Activated T-cell treated with anti-CD3 and anti-CD28 coated beads, Interleukin-2, amount 50 U/mL, for 24 hours (primary cell): Measurements from ENCODE around the gene FAM25A.
A peak's percentile ranks its signal among the peaks of the same experiment; 100 is the strongest.

Experiments
- DNase-seq: peaks from one replicate; pipeline ENCODE4 v3.0.0-alpha.2; 2020
- H3K27ac Mint-ChIP-seq: 2 replicates; pipeline ENCODE4 v1.8.0; 2020; ENCODE audit warnings: mild to moderate bottlenecking, mixed read lengths
- H3K27me3 Mint-ChIP-seq: 2 replicates; pipeline ENCODE4 v1.8.0; 2020; ENCODE audit warnings: mixed read lengths
- H3K36me3 Mint-ChIP-seq: 2 replicates; pipeline ENCODE4 v1.8.0; 2020; ENCODE audit warnings: low read depth, mixed read lengths
- H3K4me1 Mint-ChIP-seq: 2 replicates; pipeline ENCODE4 v1.8.0; 2020; ENCODE audit warnings: low read depth, mixed read lengths
- H3K4me3 Mint-ChIP-seq: 2 replicates; pipeline ENCODE4 v1.8.0; 2020; ENCODE audit warnings: mild to moderate bottlenecking, moderate library complexity, mixed read lengths
- H3K9me3 Mint-ChIP-seq: 2 replicates; pipeline ENCODE4 v1.8.0; 2020; ENCODE audit warnings: mixed read lengths

FAM25A gene

GRCh38 chr10:87066178-87066577 is 46.1 kb downstream of the FAM25A start:
- DNase-seq: no peak
- H3K27ac Mint-ChIP-seq: peak overlapping the region; percentile 56
- H3K27me3 Mint-ChIP-seq: no peaks in the 10 kb centered on the region
- no peaks in the 10 kb centered on the region for H3K9me3 Mint-ChIP-seq
- H3K4me1 Mint-ChIP-seq: no peaks in the 10 kb centered on the region
- peaks cover 92% of the 10 kb centered on the region for H3K36me3 Mint-ChIP-seq
- no peak overlapping the region for H3K4me3 Mint-ChIP-seq

DNA sequence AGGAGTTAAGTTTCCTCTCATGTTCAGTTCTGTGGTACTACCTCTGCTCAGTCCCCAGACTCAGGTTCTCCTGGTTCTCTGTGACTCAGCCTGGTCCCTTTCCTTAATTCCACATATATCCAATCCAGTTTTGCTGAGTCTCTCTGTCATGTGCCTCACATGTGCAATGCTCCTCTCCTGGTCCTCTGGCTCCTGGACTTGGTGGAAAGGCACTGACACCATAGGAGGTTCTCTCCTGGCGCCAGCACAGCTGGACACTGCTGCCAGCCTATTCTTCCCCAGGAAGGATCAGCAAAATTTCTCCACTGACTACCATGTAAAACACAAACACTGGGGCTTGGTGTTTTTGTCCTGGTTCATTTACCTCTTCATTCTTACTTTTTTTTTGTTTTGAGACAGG is 46.8 kb downstream of the FAM25A start:
- peaks cover 93% of the 10 kb centered on the region for H3K36me3 Mint-ChIP-seq
- H3K4me3 Mint-ChIP-seq: no peak overlapping the region
- no peaks in the 10 kb centered on the region for H3K9me3 Mint-ChIP-seq
- no peaks in the 10 kb centered on the region for H3K4me1 Mint-ChIP-seq
- DNase-seq: no peak
- no peaks in the 10 kb centered on the region for H3K27me3 Mint-ChIP-seq
- H3K27ac Mint-ChIP-seq: peak overlapping the region; percentile 65

- DNase-seq: no peak
- H3K4me3 Mint-ChIP-seq: no peak overlapping the region
- H3K36me3 Mint-ChIP-seq: peaks cover 94% of the 10 kb centered on the region
Measured at GRCh38 chr10:87068281-87068680, 48.2 kb downstream of the FAM25A start.

DNA sequence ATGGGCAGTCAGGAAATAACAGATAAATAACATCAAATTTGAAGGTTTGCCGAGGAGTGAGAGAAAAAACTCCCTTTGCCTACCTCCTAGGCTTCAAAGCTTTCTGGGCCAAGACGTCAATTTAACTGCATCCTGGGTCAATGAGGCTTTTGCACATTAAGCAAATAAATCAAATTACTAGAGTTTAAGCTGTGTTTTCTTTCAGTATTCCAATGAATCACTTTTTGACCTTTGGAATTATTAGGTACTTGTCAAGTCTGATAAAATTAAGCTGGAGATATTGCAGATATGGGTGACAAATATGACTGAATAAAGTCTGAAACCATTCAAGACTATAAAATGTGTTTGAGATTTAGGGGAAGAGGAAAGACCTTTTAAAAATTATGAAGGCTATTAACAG is 52.4 kb downstream of the FAM25A start:
- Mint-ChIP-seq H3K27me3 (no peaks in the 10 kb centered on the region), H3K4me1 (peaks cover 8% of the 10 kb centered on the region), H3K9me3 (no peaks in the 10 kb centered on the region), H3K36me3 (peaks cover 85% of the 10 kb centered on the region), H3K4me3 (no peak overlapping the region), H3K27ac (no peak overlapping the region)
- DNase-seq: no peak

More at GRCh38 chr10:87068281-87068680, 48.2 kb downstream of the FAM25A start:
- Mint-ChIP-seq H3K9me3 (no peaks in the 10 kb centered on the region), H3K27ac (no peak overlapping the region), H3K4me1 (no peaks in the 10 kb centered on the region), H3K27me3 (no peaks in the 10 kb centered on the region)
